SK-N-MC (cell line): ENCODE measurements around the gene SH3D21.

Source experiments
- EZH2 ChIP-seq: fragments of 200-600 bp; sonication (generic); IDR thresholded peaks from one replicate; pipeline ENCODE4 v1.6.1; 2017; ENCODE audit warnings: antibody characterized with exemption
- FOXP2 ChIP-seq: optimal IDR thresholded peaks from 2 replicates; pipeline ENCODE3; 2011; ENCODE audit warnings: mild to moderate bottlenecking, moderate library complexity; ENCODE audit not compliant: insufficient read depth; ENCODE audit errors: extremely low read length, control extremely low read depth
- POLR2AphosphoS5 ChIP-seq: IDR thresholded peaks from 2 replicates; pipeline ENCODE4 v1.6.1; 2012; ENCODE audit warnings: mild to moderate bottlenecking, low read depth, low read length, borderline replicate concordance

DNA sequence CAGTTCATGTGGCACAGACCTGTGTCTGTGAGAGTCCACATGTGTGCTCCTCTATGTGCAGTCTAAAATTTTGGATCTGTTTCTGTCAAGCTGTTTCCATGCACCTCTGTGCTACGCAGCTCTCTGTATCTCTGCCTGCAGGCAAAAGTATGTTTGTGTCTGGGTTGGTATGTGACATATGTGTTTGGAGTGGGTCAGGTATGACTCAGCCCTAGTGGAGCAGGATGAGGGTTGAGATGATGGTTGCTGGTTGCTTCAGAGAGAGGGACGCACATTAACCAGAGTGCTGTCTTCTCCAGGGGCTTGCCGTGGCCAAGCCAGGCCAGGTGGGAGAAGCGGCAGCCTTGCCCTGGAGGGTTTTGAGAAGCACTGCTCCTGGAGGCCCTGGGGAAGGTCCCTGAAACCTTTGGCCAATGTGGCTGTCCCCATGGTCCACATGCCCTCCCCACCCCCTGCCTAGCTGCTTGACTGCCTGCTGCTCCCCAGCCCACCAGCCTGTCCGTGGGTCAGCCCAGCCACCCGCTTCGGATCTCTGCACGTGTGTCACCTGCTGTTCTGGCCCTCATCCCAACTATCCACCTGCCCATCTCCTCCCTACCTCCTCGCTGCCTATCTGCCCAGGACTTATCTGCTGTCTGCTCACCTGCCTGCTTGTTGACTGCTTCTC is 21.4 kb downstream of the SH3D21 start:
- TF ChIP-seq POLR2AphosphoS5, result no peak
- no peak for TF ChIP-seq EZH2
- no peak for TF ChIP-seq FOXP2
